ENCODE data around the gene CIB2. TPM values are rescaled to one million over a fixed set of nuclear protein-coding genes. Genes with fewer than 3 reads are reported as not detected.
A peak's percentile ranks its signal among the peaks of the same experiment; 100 is the strongest.

Gene CIB2
- total RNA-seq, 1 experiment from 2014 or later: 5.8 TPM

DNA sequence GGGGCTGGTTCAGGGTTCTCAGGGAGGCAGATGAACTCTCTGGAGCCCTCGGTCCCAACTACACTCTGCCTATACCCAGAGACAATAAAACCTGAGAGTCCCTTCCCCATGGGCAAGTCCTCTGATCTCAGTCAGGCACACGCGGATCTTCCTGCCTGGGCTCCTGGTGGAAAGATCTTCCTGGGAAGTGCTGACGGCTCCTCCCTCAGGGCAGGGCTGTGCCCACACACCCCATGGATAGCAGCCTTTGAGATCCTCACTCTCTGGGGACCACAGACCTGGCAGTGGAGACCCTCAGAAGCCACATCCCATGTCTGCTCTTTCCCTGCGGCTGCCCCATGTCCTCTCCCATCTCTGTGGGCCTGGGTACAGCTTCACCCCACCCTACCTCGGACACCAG, 28.5 kb downstream of the CIB2 start:
- CTCF ChIA-PET: no interaction called here
- H3K27me3 ChIP-seq (ENCODE audit: insufficient read depth, low read depth): no peaks in the 10 kb centered on the region
- no TSS peak for BruUV-seq (replicated peaks)

DNA sequence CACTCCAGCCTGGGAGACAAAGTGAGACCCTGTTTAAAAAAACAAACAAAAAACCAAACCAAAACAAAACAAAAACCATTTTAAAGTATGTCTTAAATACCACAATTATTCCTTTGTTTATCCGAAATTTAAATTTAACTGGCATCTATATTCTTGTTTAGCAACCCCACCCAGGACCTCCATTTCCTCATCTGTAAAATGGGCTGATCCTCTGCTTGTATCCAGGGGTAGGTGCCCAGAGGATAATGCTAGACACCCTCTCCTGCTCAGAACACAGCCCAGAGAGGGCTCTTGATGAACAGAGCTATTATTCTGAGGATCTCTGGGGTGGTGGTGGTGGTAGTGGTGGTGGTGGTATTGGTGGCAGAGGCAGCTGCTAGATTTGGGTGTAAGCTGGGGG, 29.0 kb downstream of the CIB2 start:
- no peak for DNase-seq
- BruUV-seq (replicated peaks): no TSS peak
- H3F3A ChIP-seq (ENCODE audit: insufficient read depth, low read depth): peaks cover 9% of the 10 kb centered on the region; the same call in 1 of the 2 replicates

More for the DNA sequence above, 28.5 kb downstream of the CIB2 start:
- no peak overlapping the region for H3K4me2 ChIP-seq
- TF ChIP-seq CTCF (conservative IDR thresholded peaks at IDR 0.05) (no peak), EZH2 (IDR thresholded peaks at IDR 0.05; ENCODE audit: low read depth) (no peak)
- no peak overlapping the region for H3K4me3 ChIP-seq
- H3K27ac ChIP-seq: no peak overlapping the region
- H3K4me1 ChIP-seq (replicated peaks; ENCODE audit: insufficient read depth): peaks cover 46% of the 10 kb centered on the region
- H3K79me2 ChIP-seq (ENCODE audit: low read depth): no peaks in the 10 kb centered on the region
- H3F3A ChIP-seq (ENCODE audit: insufficient read depth, low read depth): peaks cover 9% of the 10 kb centered on the region; the same call in 1 of the 2 replicates
- DNase-seq: no peak
- POLR2A ChIA-PET (ENCODE audit: unreplicated experiment): no interaction called here
- no peaks in the 10 kb centered on the region for H3K9me3 ChIP-seq (ENCODE audit: insufficient read depth, low read depth)
- no peak overlapping the region for H2AFZ ChIP-seq
- intact Hi-C loops (cut with micrococcal nuclease; ENCODE audit: unreplicated experiment): no loop called here
- H3K9me2 ChIP-seq (ENCODE audit: insufficient read depth): no peaks in the 10 kb centered on the region
- no peaks in the 10 kb centered on the region for H4K20me1 ChIP-seq (ENCODE audit: insufficient read depth)
- no peaks in the 10 kb centered on the region for H3K36me3 ChIP-seq (ENCODE audit: low read depth)

DNA sequence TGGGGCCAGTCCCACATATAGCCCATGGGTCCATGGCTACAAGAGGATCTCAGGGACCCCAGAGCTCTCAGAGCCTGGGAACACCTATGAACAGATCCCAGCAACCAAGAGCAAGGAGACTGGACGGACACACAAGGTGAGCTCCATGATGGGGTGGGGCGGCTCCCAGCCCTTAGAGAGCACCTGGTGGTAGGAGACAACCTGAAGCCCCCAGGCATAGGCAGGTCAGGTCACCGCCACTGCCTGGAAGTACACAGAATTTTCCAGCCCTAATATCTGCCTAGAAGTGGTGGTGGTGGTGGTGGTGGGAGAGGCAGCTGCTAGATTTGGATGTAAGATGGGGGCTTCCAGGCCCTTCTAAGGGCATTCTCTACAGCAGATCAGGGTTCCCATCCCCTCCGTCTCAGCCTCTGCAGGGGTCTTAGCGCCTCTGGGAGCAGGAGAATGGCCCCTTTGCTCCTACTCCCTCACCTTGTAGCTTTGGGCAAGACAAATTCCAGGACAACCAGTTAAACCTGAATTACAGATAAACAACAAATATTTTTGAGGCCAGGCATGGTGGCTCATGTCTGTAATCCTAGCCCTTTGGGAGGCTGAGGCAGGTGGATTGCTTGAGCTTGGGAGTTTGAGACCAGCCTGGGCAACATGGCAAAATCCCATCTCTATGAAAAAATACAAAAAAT, 29.7 kb downstream of the CIB2 start:
- intact Hi-C loops (cut with micrococcal nuclease; ENCODE audit: unreplicated experiment): no loop called here
- peaks cover 9% of the 10 kb centered on the region; the same call in 1 of the 2 replicates for H3F3A ChIP-seq (ENCODE audit: insufficient read depth, low read depth)
- BruUV-seq (replicated peaks): no TSS peak
- DNase-seq: peak; percentile 47 to 88
- no peaks in the 10 kb centered on the region for H3K79me2 ChIP-seq (ENCODE audit: low read depth)
- H3K4me1 ChIP-seq (replicated peaks; ENCODE audit: insufficient read depth): peaks cover 46% of the 10 kb centered on the region
- no peaks in the 10 kb centered on the region for H3K9me2 ChIP-seq (ENCODE audit: insufficient read depth)
- CTCF ChIA-PET: no interaction called here
- H3K9me3 ChIP-seq (ENCODE audit: insufficient read depth, low read depth): no peaks in the 10 kb centered on the region
- peak overlapping the region; percentile 30; the same call in 1 of the 2 replicates for H3K27ac ChIP-seq
- POLR2A ChIA-PET (ENCODE audit: unreplicated experiment): no interaction called here
- no peaks in the 10 kb centered on the region for H4K20me1 ChIP-seq (ENCODE audit: insufficient read depth)
- H3K27me3 ChIP-seq (ENCODE audit: insufficient read depth, low read depth): no peaks in the 10 kb centered on the region
- no peaks in the 10 kb centered on the region for H3K36me3 ChIP-seq (ENCODE audit: low read depth)
- H2AFZ ChIP-seq: no peak overlapping the region
- peak overlapping the region; percentile 60 for H3K4me2 ChIP-seq
- TF ChIP-seq CTCF (conservative IDR thresholded peaks at IDR 0.05) (no peak), EZH2 (IDR thresholded peaks at IDR 0.05; ENCODE audit: low read depth) (no peak)
- no peak overlapping the region for H3K4me3 ChIP-seq

More for the DNA sequence above, 29.0 kb downstream of the CIB2 start:
- Histone ChIP-seq H3K9me3 (ENCODE audit: insufficient read depth, low read depth) (no peaks in the 10 kb centered on the region), H3K36me3 (ENCODE audit: low read depth) (no peaks in the 10 kb centered on the region), H2AFZ (no peak overlapping the region), H4K20me1 (ENCODE audit: insufficient read depth) (no peaks in the 10 kb centered on the region), H3K79me2 (ENCODE audit: low read depth) (no peaks in the 10 kb centered on the region), H3K4me2 (peak overlapping the region; percentile 60), H3K4me3 (no peak overlapping the region), H3K27me3 (ENCODE audit: insufficient read depth, low read depth) (no peaks in the 10 kb centered on the region), H3K4me1 (replicated peaks; ENCODE audit: insufficient read depth) (peaks cover 46% of the 10 kb centered on the region), H3K9me2 (ENCODE audit: insufficient read depth) (no peaks in the 10 kb centered on the region), H3K27ac (no peak overlapping the region)
- TF ChIP-seq CTCF (conservative IDR thresholded peaks at IDR 0.05) (no peak), EZH2 (IDR thresholded peaks at IDR 0.05; ENCODE audit: low read depth) (no peak)
- CTCF ChIA-PET: no interaction called here
- intact Hi-C loops (cut with micrococcal nuclease; ENCODE audit: unreplicated experiment): no loop called here
- POLR2A ChIA-PET (ENCODE audit: unreplicated experiment): no interaction called here

Data from PC-9 (cell line).